Ovary (tissue), 10 donors: ENCODE data around the gene LGI4. TPM values are rescaled to one million over a fixed set of nuclear protein-coding genes. Genes with fewer than 3 reads are reported as not detected.
A peak's percentile ranks its signal among the peaks of the same experiment; 100 is the strongest.

Source experiments
- DNase-seq, 5 donors: peaks; one replicate each; pipeline ENCODE4 v3.0.0-alpha.2; 2019 to 2020
- H3K27ac ChIP-seq, 2 donors: fragments of 200-600 bp; one replicate each; pipeline versions ENCODE4 v1.5.1 to v1.8.0; 2019 to 2022
- H3K27me3 ChIP-seq: fragments of 200-600 bp; one replicate; pipeline ENCODE4 v1.8.0; 2022
- H3K36me3 ChIP-seq: fragments of 200-600 bp; sonication (generic); one replicate; pipeline ENCODE4 v1.5.1; 2019
- H3K4me1 ChIP-seq: one replicate; pipeline ENCODE4 v1.8.1; 2013; ENCODE audit warnings: mild to moderate bottlenecking, moderate library complexity; ENCODE audit not compliant: insufficient read depth
- H3K4me3 ChIP-seq: fragments of 200-600 bp; sonication (generic); one replicate; pipeline ENCODE4 v1.5.1; 2017
- H3K9me3 ChIP-seq, 2 donors: fragments of 200-600 bp in 1 of 2; sonication (generic) in 1 of 2; one replicate each; pipeline versions ENCODE4 v1.5.1 to v1.8.1; 2013 to 2019; ENCODE audit warnings: mild to moderate bottlenecking in 1 of 2, moderate library complexity in 1 of 2
- EP300 ChIP-seq: sonication (generic); formaldehyde crosslinking; IDR thresholded peaks from one replicate; pipeline ENCODE4 v1.6.1; 2017; ENCODE audit warnings: antibody characterized with exemption
- POLR2A ChIP-seq: fragments of 450-650 bp; IDR thresholded peaks from one replicate; pipeline ENCODE4 v1.6.1; 2017; ENCODE audit warnings: antibody characterized with exemption, mild to moderate bottlenecking, moderate library complexity
- WGBS, 3 donors: extraction: QIAGEN DNeasy Blood & Tissue Kit in 1 of 3; methylation state at CpG; one replicate each; pipeline versions ENCODE4 v1.1.5 to v1.1.7; 2013 to 2017; 5-methylcytosine and 5-hydroxymethylcytosine counted together
- intact Hi-C, 4 donors: fragments of 100-400 bp; cut with DNase I; formaldehyde crosslinking; loops; one replicate each; pipeline versions ENCODE4 v1.11.0 to v1.15.1; 2022 to 2023
- long read RNA-seq, 3 donors: library from polyadenylated mRNA in 2 of 3; unstranded in 2 of 3; transcript quantifications; one replicate each; pipeline ENCODE4 v2.0.0 and lab custom pipeline, GENCODE V29; 2021 to 2026
- polyA plus RNA-seq, 2 donors: library from polyadenylated mRNA; stranded (reverse); fragments of 200-250 nt in 1 of 2; fragments of 350-450 nt in 1 of 2; fragmentation: Illumina TruSeq in 1 of 2; extraction: RNeasy Lipid Tissue Mini Kit (QIAGEN cat#74804) in 1 of 2; gene quantifications; one replicate each; pipeline ENCODE4 v1.2.3, GENCODE V29; 2013 to 2014
- total RNA-seq, 7 donors: library from RNA; depleted of rRNA in 2 of 7; stranded (reverse); fragments of >200 nt in 2 of 7; fragmentation: NEBNext Ultra II Directional in 3 of 7; extraction: Animal tissue kit (Norgen Biotek cat#: 25700) in 3 of 7; gene quantifications; one replicate each; pipeline versions ENCODE4 v1.1.0 to v1.2.4, GENCODE V29; 2016 to 2023
- TF ChIP-seq, protein P1 (sequence below), 3 donors: fragments of 450-650 bp in 2 of 3; fragments of 200-600 bp in 1 of 3; IDR thresholded peaks; one replicate each; pipeline versions ENCODE4 v1.5.1 to v1.8.0; 2016 to 2022; ENCODE audit warnings: antibody characterized with exemption in 3 of 3, mild to moderate bottlenecking in 1 of 3
- donor health status: DM: no; HTN: no; CAD: no; lungs with moderate emphysema.
- donor health status: DM: no; HTN: no; CAD: no.
- donor health status: Bipolar disorder and iron deficiency.
- donor health status: DM: yes; HTN: yes; CAD: no.
- donor health status: DM: no; HTN: no; CAD: no.
- donor health status: DM: yes; HTN: yes; CAD: no.

Gene LGI4
- total RNA-seq (1 to 10 TPM; 1.9 to 7.5 (median 3.8) TPM), polyA plus RNA-seq (10 to 100 TPM; 11.9 to 13.3 TPM)
- long read RNA-seq, donor 1, partial matches to known transcripts: 1 of 1 reads
- long read RNA-seq, donor 1, other reads (novel, unspliced or antisense): 0 of 1 reads
- long read RNA-seq, donor 2, partial matches to known transcripts: 26 of 26 reads
- long read RNA-seq, donor 2, other reads (novel, unspliced or antisense): 0 of 26 reads
- long read RNA-seq, donor 3, partial matches to known transcripts: 6 of 12 reads
- long read RNA-seq, donor 3, other reads (novel, unspliced or antisense): 2 of 12 reads

- 33 to 54% (median 53%) methylated on average over 14 to 15 of the region's 15 CpGs for WGBS, 3 donors
- no peaks in the 10 kb centered on the region for H3K27me3 ChIP-seq
- no peaks in the 10 kb centered on the region for H3K9me3 ChIP-seq
- peak within 1 kb of the TSS; percentile 70 to 78 for H3K27ac ChIP-seq
- TF ChIP-seq, protein P1, sequence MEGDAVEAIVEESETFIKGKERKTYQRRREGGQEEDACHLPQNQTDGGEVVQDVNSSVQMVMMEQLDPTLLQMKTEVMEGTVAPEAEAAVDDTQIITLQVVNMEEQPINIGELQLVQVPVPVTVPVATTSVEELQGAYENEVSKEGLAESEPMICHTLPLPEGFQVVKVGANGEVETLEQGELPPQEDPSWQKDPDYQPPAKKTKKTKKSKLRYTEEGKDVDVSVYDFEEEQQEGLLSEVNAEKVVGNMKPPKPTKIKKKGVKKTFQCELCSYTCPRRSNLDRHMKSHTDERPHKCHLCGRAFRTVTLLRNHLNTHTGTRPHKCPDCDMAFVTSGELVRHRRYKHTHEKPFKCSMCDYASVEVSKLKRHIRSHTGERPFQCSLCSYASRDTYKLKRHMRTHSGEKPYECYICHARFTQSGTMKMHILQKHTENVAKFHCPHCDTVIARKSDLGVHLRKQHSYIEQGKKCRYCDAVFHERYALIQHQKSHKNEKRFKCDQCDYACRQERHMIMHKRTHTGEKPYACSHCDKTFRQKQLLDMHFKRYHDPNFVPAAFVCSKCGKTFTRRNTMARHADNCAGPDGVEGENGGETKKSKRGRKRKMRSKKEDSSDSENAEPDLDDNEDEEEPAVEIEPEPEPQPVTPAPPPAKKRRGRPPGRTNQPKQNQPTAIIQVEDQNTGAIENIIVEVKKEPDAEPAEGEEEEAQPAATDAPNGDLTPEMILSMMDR (IDR thresholded peaks at IDR 0.05): no peak
- no peak for TF ChIP-seq EP300
- no peak for TF ChIP-seq POLR2A
- H3K4me1 ChIP-seq: peaks cover 5% of the 10 kb centered on the region
- intact Hi-C loops: no loop called here
- peak within 1 kb of the TSS; percentile 27 for H3K4me3 ChIP-seq
- no peak for DNase-seq
- no peaks in the 10 kb centered on the region for H3K36me3 ChIP-seq
Observed at GRCh38 chr19:35134601-35135242, at the start of gene LGI4. Gene LGI4 (minus strand): TSS chr19:35135059. CDS start chr19:35134680, 379 bp downstream.

- Histone ChIP-seq H3K27me3 (no peaks in the 10 kb centered on the region), H3K4me1 (no peaks in the 10 kb centered on the region), H3K9me3 (peaks cover 0 to 8% of the 10 kb centered on the region in 2 donors), H3K4me3 (no peak overlapping the region), H3K36me3 (no peaks in the 10 kb centered on the region), H3K27ac (no peak overlapping the region)
- 65 to 77% (median 71%) methylated on average over 1 of the region's 1 CpG for WGBS, 3 donors
- intact Hi-C loops: no loop called here
- DNase-seq: no peak
- no peak for TF ChIP-seq EP300
- TF ChIP-seq POLR2A: no peak
- TF ChIP-seq, protein P1 (IDR thresholded peaks at IDR 0.05): no peak
Observed at GRCh38 chr19:35184267-35184666, 49.4 kb upstream of the LGI4 start.

GRCh38 chr19:35181387-35181786 is 46.5 kb upstream of the LGI4 start:
- no peaks in the 10 kb centered on the region for H3K27me3 ChIP-seq
- no peak overlapping the region for H3K27ac ChIP-seq
- no peak for DNase-seq
- H3K4me1 ChIP-seq: no peaks in the 10 kb centered on the region
- intact Hi-C loops: no loop called here
- 77 to 92% (median 85%) methylated on average over 1 of the region's 1 CpG for WGBS, 3 donors
- H3K36me3 ChIP-seq: no peaks in the 10 kb centered on the region
- TF ChIP-seq EP300 (no peak), POLR2A (no peak)
- TF ChIP-seq, protein P1 (IDR thresholded peaks at IDR 0.05): no peak
- no peak overlapping the region for H3K4me3 ChIP-seq
- peaks cover 0 to 8% of the 10 kb centered on the region in 2 donors for H3K9me3 ChIP-seq

DNA sequence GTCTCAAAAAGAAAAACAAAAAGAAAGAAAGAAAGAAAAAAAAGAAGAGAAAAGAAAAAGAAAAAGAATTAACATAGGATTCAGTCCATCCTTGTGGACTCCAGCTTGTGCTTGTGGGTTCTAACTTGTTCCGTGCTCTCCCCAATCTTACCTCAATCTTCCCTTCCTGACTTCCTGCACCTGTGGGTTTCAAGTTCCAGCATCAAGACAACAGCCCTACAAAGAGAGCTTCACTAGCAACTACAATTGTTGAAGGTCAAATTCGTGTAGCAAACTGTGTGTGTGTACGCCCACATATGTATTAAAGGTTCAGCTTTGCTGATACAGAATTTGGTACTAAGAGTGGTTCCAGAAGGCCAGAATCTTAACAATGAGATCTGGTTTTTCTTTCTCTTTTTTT is 45.0 kb upstream of the LGI4 start:
- intact Hi-C loops: no loop called here

More for the DNA sequence above, 45.0 kb upstream of the LGI4 start:
- WGBS, 3 donors: 52 to 66% (median 53%) methylated on average over 3 of the region's 3 CpGs
- Histone ChIP-seq H3K27ac (no peak overlapping the region), H3K4me3 (no peak overlapping the region), H3K9me3 (peaks cover 0 to 8% of the 10 kb centered on the region in 2 donors), H3K36me3 (no peaks in the 10 kb centered on the region), H3K27me3 (no peaks in the 10 kb centered on the region), H3K4me1 (no peaks in the 10 kb centered on the region)
- TF ChIP-seq, protein P1 (IDR thresholded peaks at IDR 0.05): no peak
- no peak for TF ChIP-seq POLR2A
- TF ChIP-seq EP300: no peak
- no peak for DNase-seq
